Ascending aorta (tissue), 2 donors: Measurements from ENCODE around the gene RFFL. TPM values are rescaled to one million over a fixed set of nuclear protein-coding genes. Genes with fewer than 3 reads are reported as not detected.

Experiments
- DNase-seq, 2 donors: peaks; one replicate each; pipeline ENCODE4 v3.0.0-alpha.2; 2019; ENCODE audit warnings: low spot score in 2 of 2
- H3K27ac ChIP-seq, 2 donors: fragments of 200-600 bp; sonication (generic); one replicate each; pipeline ENCODE4 v1.5.1; 2016 to 2017; ENCODE audit warnings: mild to moderate bottlenecking in 1 of 2
- H3K27me3 ChIP-seq: fragments of 200-600 bp; sonication (generic); one replicate; pipeline ENCODE4 v1.5.1; 2017
- H3K36me3 ChIP-seq, 2 donors: fragments of 200-600 bp; sonication (generic); one replicate each; pipeline ENCODE4 v1.5.1; 2016
- H3K4me1 ChIP-seq, 2 donors: fragments of 200-600 bp; sonication (generic); one replicate each; pipeline ENCODE4 v1.5.1; 2016 to 2017; ENCODE audit warnings: mild to moderate bottlenecking in 1 of 2
- H3K4me3 ChIP-seq, 2 donors: fragments of 200-600 bp; sonication (generic); one replicate each; pipeline ENCODE4 v1.5.1; 2016 to 2017; ENCODE audit warnings: mild to moderate bottlenecking in 1 of 2
- H3K9me3 ChIP-seq, 2 donors: fragments of 200-600 bp; sonication (generic); one replicate each; pipeline ENCODE4 v1.5.1; 2016
- CTCF ChIP-seq, 3 experiments: fragments of 200-600 bp in 2 of 3; fragments of 450-650 bp in 1 of 3; sonication (generic) in 2 of 3; IDR thresholded peaks; one replicate each; pipeline ENCODE4 v1.5.1; 2016 to 2019; ENCODE audit warnings: antibody characterized with exemption in 3 of 3, mild to moderate bottlenecking in 1 of 3, moderate library complexity in 1 of 3
- intact Hi-C: fragments of 100-400 bp; cut with DNase I; formaldehyde crosslinking; loops from one replicate; pipeline ENCODE4 v1.15.1; 2023
- total RNA-seq: library from RNA; depleted of rRNA; stranded (reverse); fragments of >200 nt; gene quantifications from one replicate; pipeline ENCODE4 v1.1.0, GENCODE V29; 2016

Gene RFFL
- total RNA-seq, 1 donor from 2014 or later, result 20.0 TPM

GRCh38 chr17:35011671-35012216 lies 51.8 kb downstream of the RFFL start:
- no peaks in the 10 kb centered on the region for H3K4me1 ChIP-seq
- intact Hi-C loops, result no loop called here
- no peaks in the 10 kb centered on the region for H3K9me3 ChIP-seq
- no peak for TF ChIP-seq CTCF (IDR thresholded peaks at IDR 0.05)
- no peaks in the 10 kb centered on the region for H3K27me3 ChIP-seq
- H3K36me3 ChIP-seq, result peaks cover 43 to 75% of the 10 kb centered on the region in 2 donors
- no peak overlapping the region for H3K4me3 ChIP-seq
- H3K27ac ChIP-seq, result no peak overlapping the region
- DNase-seq, result no peak

- no peaks in the 10 kb centered on the region for H3K27me3 ChIP-seq
- no peak overlapping the region for H3K4me3 ChIP-seq
- no peaks in the 10 kb centered on the region for H3K9me3 ChIP-seq
- no peaks in the 10 kb centered on the region for H3K4me1 ChIP-seq
- TF ChIP-seq CTCF (IDR thresholded peaks at IDR 0.05), result no peak
- no peak for DNase-seq
- H3K36me3 ChIP-seq, result peaks cover 30 to 59% of the 10 kb centered on the region in 2 donors
- no peak overlapping the region for H3K27ac ChIP-seq
- intact Hi-C loops, result no loop called here
Observed at GRCh38 chr17:35010093-35010492, 53.4 kb downstream of the RFFL start.

GRCh38 chr17:35006961-35007360 lies 56.5 kb downstream of the RFFL start:
- Histone ChIP-seq H3K27me3 (no peaks in the 10 kb centered on the region), H3K9me3 (no peaks in the 10 kb centered on the region), H3K4me3 (no peak overlapping the region), H3K27ac (no peak overlapping the region), H3K36me3 (peaks cover 34 to 68% of the 10 kb centered on the region in 2 donors), H3K4me1 (no peaks in the 10 kb centered on the region)
- intact Hi-C loops, result no loop called here
- DNase-seq, result no peak
- no peak for TF ChIP-seq CTCF (IDR thresholded peaks at IDR 0.05)

- Histone ChIP-seq H3K27ac (no peak overlapping the region), H3K36me3 (peaks cover 35 to 68% of the 10 kb centered on the region in 2 donors), H3K9me3 (no peaks in the 10 kb centered on the region), H3K27me3 (no peaks in the 10 kb centered on the region), H3K4me1 (no peaks in the 10 kb centered on the region), H3K4me3 (no peak overlapping the region)
- DNase-seq, result no peak
- no peak for TF ChIP-seq CTCF (IDR thresholded peaks at IDR 0.05)
- intact Hi-C loops, result no loop called here
Observed at GRCh38 chr17:35006345-35006744, 57.2 kb downstream of the RFFL start.

- intact Hi-C loops, result no loop called here
- Histone ChIP-seq H3K9me3 (no peaks in the 10 kb centered on the region), H3K4me3 (no peak overlapping the region), H3K4me1 (no peaks in the 10 kb centered on the region), H3K27me3 (no peaks in the 10 kb centered on the region), H3K36me3 (peaks cover 35 to 75% of the 10 kb centered on the region in 2 donors), H3K27ac (no peak overlapping the region)
- no peak for DNase-seq
- no peak for TF ChIP-seq CTCF (IDR thresholded peaks at IDR 0.05)
Observed at GRCh38 chr17:35003778-35004177, 59.7 kb downstream of the RFFL start.
